Measurements from ENCODE around the gene LRRTM2. TPM values are rescaled to one million over a fixed set of nuclear protein-coding genes. Genes with fewer than 3 reads are reported as not detected.

LRRTM2 gene
- total and polyA plus RNA-seq, 4 donors: 0.08 to 0.71 (median 0.24) TPM; not detected in 1

GRCh38 chr5:138844812-138845513 lies 30.2 kb downstream of the LRRTM2 start (continued):
- TF ChIP-seq ZBTB33 (IDR thresholded peaks at IDR 0.05): no peak
- TF ChIP-seq YY1 (IDR thresholded peaks at IDR 0.05): no peak

GRCh38 chr5:138844125-138844461 lies 31.0 kb downstream of the LRRTM2 start:
- Histone ChIP-seq H3K27ac (ENCODE audit: low read depth in 1 of 2, low read length in 2 of 2) (no peak overlapping the region), H3K27me3 (ENCODE audit: control insufficient read depth in 4 of 4, insufficient read depth in 4 of 4, low read length in 3 of 4) (no peaks in the 10 kb centered on the region), H3K9me3 (ENCODE audit: control insufficient read depth in 4 of 4, low read length in 3 of 4) (no peaks in the 10 kb centered on the region), H3K4me1 (ENCODE audit: control insufficient read depth in 4 of 4, insufficient read depth in 4 of 4, low read length in 3 of 4) (peaks cover 0 to 8% (median 4%) of the 10 kb centered on the region in 4 donors), H3K36me3 (ENCODE audit: control insufficient read depth in 4 of 4, insufficient read depth in 3 of 4, low read depth in 1 of 4, low read length in 3 of 4) (peaks cover 0 to 5% (median 0%) of the 10 kb centered on the region in 4 donors), H3K9ac (ENCODE audit: low read depth in 1 of 2, low read length in 2 of 2) (no peak overlapping the region), H3K4me3 (ENCODE audit: low read depth in 1 of 3, low read length in 3 of 3) (no peak overlapping the region)
- no peak for DNase-seq (ENCODE audit: low spot score)
- TF ChIP-seq ZBTB33 (IDR thresholded peaks at IDR 0.05) (no peak), TAF1 (conservative IDR thresholded peaks at IDR 0.05) (no peak), EGR1 (IDR thresholded peaks at IDR 0.05; ENCODE audit: low read depth in 2 of 2) (no peak), FOXA2 (IDR thresholded peaks at IDR 0.05) (no peak), HNF4G (IDR thresholded peaks at IDR 0.05) (no peak), ATF3 (IDR thresholded peaks at IDR 0.05) (no peak), HNF4A (conservative IDR thresholded peaks at IDR 0.05) (no peak), NR2F2 (IDR thresholded peaks at IDR 0.05) (no peak), RAD21 (IDR thresholded peaks at IDR 0.05) (no peak), RXRA (IDR thresholded peaks at IDR 0.05) (no peak), GABPA (IDR thresholded peaks at IDR 0.05 in 1 of 2, conservative IDR thresholded peaks at IDR 0.05 in 1 of 2) (no peak), CTCF (IDR thresholded peaks at IDR 0.05; ENCODE audit: low read depth, low read length, missing input control) (no peak), JUND (IDR thresholded peaks at IDR 0.05) (no peak), SP1 (IDR thresholded peaks at IDR 0.05) (no peak), YY1 (IDR thresholded peaks at IDR 0.05) (no peak), FOXA1 (IDR thresholded peaks at IDR 0.05) (no peak)
- WGBS: 98% methylated on average over 4 of the region's 4 CpGs

Measured in liver (tissue), 9 donors.